A673 (cell line): ENCODE data around the gene EXOC6.

Experiments
- EZH2 ChIP-seq: fragments of 200-600 bp; sonication (generic); IDR thresholded peaks from 2 replicates; pipeline ENCODE4 v1.6.1; 2017; ENCODE audit warnings: borderline replicate concordance, low read depth, mild to moderate bottlenecking, mixed read lengths, antibody characterized with exemption, low read length; ENCODE audit not compliant: poor library complexity, severe bottlenecking
- TF ChIP-seq, protein P1 (sequence below): fragments of 300-800, 200-600 bp; sonication (generic); conservative IDR thresholded peaks from 2 replicates; pipeline ENCODE4 v1.5.1; 2017; ENCODE audit warnings: low read depth, mild to moderate bottlenecking, antibody characterized with exemption, low read length, moderate library complexity, mixed read lengths

DNA sequence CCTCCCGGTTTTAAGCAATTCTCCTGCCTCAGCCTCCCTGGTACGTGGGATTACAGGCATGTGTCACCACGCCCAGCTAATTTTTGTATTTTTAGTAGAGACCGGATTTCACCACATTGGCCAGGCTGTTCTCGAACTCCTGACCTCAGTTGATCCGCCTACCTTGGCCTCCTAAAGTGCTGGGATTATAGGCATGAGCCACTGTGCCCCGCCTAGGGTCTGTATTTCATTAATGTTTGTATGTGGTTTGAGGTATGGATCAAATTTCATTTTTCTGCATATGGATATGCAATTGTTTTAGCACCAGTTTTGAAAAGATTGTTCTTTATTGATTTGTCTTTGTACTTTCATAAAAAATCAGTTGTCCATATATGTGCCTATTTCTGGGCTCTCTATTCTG lies 251.3 kb downstream of the EXOC6 start:
- TF ChIP-seq EZH2: no peak
- TF ChIP-seq, protein P1, sequence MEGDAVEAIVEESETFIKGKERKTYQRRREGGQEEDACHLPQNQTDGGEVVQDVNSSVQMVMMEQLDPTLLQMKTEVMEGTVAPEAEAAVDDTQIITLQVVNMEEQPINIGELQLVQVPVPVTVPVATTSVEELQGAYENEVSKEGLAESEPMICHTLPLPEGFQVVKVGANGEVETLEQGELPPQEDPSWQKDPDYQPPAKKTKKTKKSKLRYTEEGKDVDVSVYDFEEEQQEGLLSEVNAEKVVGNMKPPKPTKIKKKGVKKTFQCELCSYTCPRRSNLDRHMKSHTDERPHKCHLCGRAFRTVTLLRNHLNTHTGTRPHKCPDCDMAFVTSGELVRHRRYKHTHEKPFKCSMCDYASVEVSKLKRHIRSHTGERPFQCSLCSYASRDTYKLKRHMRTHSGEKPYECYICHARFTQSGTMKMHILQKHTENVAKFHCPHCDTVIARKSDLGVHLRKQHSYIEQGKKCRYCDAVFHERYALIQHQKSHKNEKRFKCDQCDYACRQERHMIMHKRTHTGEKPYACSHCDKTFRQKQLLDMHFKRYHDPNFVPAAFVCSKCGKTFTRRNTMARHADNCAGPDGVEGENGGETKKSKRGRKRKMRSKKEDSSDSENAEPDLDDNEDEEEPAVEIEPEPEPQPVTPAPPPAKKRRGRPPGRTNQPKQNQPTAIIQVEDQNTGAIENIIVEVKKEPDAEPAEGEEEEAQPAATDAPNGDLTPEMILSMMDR: no peak
